NCI-H2227 (cell line): ENCODE measurements around the gene ADGRF4.

Experiments used
- DNase-seq: peaks from one replicate; lab custom pipeline; 2025; ENCODE audit not compliant: unreplicated experiment; lab: John Stamatoyannopoulos, UW

Gene ADGRF4

DNA sequence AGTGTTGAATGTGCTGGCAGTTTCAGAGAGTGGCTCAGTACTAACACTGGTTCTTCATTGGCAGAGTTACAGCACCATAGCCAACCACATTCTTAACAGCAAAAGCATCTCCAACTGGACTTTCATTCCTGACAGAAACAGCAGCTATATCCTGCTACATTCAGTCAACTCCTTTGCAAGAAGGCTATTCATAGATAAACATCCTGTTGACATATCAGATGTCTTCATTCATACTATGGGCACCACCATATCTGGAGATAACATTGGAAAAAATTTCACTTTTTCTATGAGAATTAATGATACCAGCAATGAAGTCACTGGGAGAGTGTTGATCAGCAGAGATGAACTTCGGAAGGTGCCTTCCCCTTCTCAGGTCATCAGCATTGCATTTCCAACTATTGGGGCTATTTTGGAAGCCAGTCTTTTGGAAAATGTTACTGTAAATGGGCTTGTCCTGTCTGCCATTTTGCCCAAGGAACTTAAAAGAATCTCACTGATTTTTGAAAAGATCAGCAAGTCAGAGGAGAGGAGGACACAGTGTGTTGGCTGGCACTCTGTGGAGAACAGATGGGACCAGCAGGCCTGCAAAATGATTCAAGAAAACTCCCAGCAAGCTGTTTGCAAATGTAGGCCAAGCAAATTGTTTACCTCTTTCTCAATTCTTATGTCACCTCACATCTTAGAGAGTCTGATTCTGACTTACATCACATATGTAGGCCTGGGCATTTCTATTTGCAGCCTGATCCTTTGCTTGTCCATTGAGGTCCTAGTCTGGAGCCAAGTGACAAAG, 17.0 kb upstream of the ADGRF4 start:
- DNase-seq: no peak

DNA sequence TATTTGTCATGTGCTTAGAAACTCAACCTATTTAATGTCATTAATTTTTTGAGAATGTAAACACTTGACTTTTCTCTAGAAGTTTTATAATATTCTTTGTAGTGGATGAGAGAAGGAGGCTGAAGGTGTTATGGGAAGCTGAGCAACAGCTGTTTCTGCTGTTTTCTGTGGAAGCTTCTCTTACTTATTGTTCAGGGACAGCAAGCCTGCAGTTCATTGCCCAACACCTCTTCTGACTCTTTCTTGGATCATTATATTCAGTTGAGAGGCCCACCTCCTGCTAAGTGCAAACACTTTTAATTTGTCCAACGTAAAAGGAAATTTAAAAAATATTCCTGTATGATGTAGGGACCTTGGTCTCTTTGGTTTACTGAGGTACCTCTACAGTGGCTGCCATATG, 12.0 kb upstream of the ADGRF4 start:
- no peak for DNase-seq

DNA sequence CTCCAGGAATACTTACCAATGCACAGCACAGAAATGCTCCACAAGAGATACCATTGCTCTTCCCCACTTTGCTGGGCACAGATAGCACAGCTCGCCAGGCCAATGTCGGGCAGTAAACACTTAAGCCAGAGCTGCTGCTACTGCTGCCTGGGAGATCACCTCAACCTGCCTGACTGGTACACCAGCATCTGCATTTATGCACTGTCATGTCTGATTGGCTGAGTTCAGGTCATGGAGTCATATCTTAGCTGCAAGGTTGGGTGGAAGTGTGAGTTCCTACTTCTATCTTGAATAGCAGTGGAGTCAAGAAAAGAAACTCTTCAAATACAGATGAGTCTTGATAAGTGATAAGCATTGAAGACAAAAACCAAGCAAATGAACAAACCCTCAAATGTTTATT, 10.9 kb upstream of the ADGRF4 start:
- DNase-seq: no peak

DNA sequence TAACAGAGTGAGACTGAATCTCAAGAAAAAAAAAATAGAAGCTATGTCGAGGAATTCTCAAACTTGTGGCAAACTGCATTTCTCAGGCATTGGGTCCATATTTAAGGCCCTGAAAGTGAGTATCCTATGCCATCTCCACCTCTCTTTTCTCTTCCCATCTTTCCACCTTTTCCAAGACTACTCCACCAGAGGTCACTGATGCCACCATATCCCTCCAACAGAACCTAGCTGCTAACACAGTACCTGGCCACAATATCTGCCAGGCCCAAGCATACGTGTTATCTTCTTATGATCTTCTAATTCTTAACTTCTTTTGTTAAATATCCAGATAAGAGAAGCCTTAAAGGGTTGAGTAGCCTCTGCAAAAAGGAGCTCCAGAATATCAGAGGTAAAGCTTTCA, 8.2 kb upstream of the ADGRF4 start:
- DNase-seq: no peak

DNA sequence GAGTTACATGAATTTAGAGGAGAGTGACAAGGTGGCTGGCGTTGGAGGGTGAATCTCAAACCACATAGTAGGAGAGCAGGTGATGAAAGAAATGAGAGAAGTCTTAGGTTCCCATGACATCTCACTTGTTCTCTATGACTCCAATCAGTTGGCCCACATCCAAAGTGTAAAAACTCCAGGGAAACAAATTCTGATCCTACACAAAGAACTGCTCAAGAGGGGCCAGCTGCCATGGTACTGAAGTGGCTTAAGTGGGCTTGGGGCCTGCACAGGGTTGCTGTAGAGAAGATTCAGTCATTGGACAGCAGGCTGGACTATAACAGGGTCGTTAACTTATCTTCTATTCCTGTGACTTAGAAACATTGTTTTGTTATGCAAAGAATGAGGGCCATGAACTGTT, 7.6 kb upstream of the ADGRF4 start:
- no peak for DNase-seq

DNA sequence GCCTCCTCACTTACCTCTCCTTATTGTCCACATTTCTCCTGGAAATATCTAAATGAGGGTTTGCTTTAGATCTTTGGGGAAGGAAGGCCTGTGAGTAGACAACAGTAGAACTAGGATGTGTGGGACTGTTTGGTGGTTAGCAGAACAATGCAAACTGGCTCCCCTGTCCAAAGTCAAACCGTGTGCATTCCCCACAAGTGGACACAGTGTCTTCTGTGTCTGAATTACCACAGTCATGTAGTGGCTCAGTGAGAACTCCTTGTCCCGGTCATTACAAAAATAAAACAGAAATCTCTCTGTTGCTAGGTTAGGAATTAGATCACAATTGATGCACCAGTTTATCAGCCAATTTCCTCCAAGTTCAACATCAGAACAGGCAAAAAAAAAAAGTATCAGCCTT, 455 bp upstream of the ADGRF4 start:
- DNase-seq: no peak

DNA sequence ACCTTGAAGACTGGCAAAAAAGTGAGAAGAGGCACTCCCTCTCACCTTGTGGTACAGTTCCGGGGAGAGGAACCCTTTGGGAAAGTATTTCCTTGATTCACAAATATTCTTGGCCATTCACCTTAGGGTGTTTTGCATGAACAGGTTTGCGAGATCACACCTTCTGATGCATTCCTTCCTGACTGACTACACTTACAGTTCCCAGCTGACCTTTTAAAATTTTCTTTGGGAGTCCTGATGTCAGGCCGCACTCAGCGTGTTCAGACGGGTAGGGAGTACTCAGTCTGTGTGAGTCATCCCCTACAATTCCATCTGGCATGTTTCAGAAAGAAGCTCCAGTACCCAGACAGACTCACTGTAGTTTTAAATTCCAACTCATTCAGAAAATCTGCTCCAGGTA, 1.7 kb downstream of the ADGRF4 start:
- no peak for DNase-seq

DNA sequence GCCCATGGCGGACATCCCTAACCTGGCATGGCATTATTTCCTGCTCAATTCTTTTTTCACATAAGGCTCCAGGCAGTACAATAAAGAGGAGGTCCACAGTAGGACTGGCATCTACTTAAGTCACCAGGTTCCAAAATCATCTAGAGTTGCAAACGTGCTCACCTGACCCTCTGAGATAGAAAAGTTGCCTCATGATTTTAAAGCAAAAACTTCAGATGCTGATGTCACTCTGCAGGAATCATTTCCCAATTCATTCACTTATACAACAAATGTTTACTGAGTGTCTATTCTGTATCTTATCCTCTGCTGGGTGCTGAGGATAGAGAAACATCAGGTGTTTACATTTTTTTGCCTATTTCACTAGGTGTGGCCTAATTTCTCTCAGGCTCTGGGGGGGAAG, 2.2 kb downstream of the ADGRF4 start:
- no peak for DNase-seq

DNA sequence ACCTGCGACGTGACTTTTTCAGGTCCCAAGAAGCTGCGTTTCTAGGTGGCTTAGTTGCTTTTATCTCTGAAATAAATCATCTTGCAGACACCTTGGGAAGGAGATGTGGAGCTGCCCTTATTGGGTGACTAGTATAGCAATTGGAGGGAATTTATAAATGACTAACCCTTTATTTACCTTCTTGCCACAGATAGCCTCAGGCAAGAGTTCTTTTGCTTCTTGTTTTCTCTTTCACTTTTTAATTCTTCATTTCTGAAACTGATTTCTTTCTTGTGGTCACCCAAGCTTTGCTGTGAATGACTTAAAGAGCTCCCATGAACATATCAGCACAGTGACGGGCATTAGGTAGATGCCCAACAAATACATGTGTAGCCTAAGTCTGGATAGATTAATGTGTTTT, 3.0 kb downstream of the ADGRF4 start:
- no peak for DNase-seq

DNA sequence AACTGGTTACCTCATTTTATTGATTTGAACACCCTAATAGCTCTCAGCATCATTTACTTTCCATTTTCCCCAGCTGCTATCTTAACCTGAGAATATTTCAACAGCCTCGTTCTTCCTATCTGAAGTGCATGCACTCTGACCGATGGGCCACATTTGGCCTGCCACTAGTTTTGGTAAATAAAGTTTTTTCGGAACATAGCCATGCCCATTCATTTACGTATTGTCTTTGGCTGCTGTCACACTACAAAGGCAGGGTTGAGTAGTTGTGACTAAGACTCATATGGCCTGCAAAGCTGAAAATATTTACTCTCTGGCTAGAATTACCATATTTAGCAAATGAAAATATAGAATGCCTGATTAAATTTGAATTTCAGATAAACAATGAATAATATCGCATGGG, 10.8 kb downstream of the ADGRF4 start:
- no peak for DNase-seq

DNA sequence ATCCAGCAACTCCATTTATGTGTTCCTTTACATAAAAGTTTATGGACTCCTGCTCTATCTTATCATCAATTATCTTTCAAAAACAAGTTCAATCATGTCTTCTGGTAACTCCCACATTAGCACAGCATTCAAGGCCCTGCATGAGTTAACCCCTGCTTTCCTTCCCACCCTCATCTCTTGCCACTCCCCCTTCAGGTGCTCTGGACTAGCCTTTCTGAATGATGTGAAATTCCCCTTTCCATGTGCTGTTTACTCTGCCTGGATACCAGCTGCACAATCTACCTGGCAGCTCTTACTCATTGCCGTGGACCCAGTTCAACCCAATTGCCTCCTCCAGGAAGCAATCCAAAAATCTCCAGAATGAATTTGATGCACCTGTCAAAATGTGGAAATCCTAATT, 11.9 kb downstream of the ADGRF4 start:
- DNase-seq: no peak

DNA sequence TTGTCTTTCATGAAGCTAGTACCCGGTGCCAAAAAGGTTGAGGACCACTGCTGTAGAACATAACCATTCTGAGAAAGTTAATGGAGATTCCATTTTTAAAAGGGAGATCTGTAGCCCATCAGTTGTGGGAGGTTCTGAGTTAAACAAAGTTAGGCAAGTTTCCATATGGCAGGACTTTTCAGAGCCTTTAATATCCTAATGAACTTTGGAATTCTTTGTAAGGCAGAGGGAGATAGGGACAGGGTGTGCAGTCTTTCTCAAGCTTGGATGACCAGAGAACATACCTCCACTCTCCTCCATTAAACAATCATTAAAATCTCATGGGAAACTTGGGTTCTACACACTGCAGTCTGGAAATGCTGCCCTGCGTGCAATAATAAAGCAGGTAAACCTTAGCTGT, 14.8 kb downstream of the ADGRF4 start:
- DNase-seq: no peak

DNA sequence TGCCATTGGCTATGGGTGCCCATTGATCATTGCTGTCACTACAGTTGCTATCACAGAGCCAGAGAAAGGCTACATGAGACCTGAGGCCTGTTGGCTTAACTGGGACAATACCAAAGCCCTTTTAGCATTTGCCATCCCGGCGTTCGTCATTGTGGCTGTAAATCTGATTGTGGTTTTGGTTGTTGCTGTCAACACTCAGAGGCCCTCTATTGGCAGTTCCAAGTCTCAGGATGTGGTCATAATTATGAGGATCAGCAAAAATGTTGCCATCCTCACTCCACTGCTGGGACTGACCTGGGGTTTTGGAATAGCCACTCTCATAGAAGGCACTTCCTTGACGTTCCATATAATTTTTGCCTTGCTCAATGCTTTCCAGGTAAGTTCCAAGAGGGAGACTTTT, 16.4 kb downstream of the ADGRF4 start:
- no peak for DNase-seq

DNA sequence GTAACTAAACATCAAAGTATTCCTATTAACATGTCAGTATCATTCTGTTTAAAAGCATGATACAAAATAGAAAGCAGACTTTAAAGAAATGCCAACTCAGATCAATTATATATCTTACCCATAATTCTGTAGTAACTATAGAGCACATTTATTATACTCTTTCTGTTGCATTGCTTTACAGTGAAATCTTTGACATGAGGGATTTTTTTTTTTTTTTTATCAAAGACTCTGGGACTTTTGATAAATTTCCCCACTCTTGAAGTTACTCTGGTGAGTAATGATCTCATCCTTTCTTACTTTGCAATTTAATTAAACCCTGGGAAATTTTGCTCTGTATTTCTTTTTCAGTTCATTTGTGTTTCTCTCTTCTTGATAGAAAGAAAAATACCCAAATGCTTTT, 17.4 kb downstream of the ADGRF4 start:
- DNase-seq: no peak

DNA sequence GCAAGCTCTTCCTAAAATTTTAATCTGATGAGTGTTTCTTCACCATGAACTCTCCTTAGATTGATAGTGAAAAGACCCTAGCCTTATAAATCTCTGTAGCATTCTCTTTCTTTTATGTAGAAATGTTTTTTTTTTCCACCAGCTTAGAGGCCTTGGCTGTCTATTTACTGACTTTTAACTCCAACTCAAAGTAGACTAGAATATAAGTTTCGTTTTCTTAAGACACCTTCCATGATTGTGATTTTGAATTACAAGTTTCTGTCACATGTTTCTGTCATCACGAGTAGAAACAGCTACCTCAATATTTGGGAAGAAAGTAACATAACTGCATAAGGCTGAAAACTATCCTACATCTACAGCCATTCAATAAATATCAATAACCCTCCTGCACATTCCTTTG, 17.8 kb downstream of the ADGRF4 start:
- DNase-seq: no peak

DNA sequence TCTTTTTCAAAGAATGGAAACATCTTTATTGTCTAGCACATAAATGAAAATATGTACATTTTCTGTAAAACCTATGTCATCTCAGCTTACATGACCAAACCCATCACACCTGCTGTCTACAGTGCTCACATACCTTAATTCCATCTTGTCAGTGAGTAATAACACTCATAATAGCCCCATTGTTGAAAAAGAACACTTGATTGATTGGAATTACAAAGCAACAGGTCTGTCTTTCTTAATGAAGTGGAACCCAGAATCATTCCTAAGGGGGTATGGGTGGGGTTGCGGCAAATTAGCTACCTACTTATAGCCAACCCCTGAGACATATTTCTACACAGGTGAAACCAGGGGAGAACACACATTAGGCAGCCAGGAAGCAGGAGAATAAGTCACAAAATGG, 20.2 kb downstream of the ADGRF4 start:
- no peak for DNase-seq

DNA sequence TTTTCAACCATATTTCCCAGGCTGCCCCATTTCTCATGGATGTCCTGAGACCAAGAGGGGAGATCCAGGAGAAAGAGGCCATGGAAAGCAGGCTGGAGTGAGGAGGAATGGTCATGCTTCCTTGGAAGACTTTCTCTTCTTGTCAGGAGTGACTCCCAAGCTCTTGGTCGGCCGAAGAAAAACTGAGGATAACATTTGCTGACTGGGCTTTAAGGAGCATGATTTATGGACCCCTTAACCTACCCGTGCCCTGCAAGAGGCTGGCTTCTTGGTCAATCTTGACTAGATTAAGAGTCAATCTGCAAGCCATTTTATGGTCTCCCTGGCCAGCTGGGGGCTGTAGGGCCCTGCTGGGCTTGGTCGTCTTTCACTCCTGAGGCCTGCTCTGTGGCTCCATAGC, 22.8 kb downstream of the ADGRF4 start:
- DNase-seq: no peak

DNA sequence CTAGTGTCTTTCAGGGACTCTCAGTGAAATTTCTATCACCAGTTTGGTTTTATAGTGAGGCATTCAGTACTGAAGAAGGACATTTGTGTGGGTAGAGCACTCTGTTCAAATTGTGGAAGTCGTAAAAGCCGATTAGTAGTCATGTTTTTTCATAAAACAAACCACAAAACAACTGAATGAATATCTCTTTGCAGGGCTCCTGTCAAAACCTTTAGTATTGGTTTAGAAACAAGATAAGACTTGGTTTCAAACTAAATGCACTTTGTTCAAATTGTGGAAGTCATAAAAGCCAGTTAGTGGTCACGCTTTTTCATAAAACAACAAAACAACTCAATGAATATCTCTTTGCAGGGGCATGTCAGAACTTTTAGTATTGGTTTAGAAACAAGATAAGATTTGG, 23.8 kb downstream of the ADGRF4 start:
- no peak for DNase-seq

DNA sequence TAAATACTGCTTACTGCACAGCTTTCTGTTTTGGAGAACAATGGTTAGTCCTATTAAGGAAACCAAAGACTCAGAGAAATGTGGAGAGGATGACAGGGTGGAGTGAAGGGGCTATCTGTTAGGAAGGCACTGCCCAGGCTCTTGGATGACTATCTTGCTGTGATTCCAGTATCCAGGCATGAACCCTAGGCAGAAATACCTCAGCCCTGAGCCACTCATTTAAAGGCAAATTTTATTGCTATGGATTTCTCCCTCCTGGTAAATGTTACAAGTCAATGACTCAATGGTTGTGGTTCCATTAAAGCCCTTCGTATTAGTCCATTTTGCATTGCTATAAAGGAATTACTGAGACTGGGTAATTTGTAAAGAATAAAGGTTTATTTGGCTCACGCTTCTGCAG, 25.9 kb downstream of the ADGRF4 start:
- no peak for DNase-seq

DNA sequence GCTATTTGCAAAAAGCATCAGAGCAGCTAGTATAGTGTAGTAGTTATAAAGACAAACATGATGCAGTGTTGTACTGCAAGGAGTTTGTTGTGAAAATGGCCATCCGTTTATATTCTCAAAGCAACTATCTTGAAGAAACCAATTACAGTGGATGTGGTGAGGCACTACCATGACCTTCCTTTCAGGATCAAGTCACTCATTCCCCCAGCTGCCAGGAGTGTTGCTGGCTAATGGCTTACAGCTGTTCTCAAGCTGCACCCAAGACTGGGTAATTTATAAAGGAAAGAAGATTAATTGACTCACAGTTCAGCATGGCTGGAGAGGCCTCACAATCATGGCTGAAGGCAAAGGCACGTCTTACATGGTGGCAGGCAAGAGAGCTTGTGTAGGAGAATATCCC, 29.0 kb downstream of the ADGRF4 start:
- no peak for DNase-seq

DNA sequence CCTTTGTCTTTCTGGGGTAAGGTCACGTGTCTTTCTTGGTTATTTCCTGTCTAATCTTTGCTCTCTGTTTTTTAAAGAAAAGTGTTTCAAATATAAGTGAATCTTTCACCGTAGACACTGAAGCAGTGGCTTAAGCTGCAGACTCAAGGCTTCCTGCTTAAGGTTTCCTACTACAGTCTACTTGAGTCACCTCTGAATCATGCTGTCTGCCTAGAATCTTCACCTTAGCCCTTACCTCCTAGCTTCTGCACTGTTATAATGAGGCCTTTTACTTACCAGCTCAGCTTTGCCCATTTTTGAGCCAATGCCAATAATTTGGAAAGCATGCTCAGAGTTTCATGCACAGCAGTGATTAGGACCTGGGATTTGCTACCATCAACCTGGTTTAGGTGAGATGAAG, 30.6 kb downstream of the ADGRF4 start:
- no peak for DNase-seq

DNA sequence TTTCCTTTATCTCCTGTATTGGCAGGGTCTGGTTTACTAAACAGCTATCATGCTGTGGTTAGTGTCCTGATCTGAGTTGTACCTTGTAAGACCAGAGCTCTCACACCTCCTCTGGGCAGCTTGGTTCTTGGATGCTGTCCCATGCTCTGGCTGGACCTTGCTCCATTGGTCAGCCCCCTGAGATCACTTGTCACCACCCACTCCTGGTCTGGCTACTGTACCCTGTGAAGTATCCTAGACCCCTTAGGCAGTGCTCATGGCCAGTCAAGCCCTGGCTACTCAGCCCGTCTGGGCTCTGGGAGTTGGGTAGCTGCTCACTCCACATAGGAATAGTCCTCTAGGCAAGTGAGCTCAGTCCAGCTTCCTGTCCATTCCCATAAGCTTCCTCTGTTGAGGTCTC, 31.1 kb downstream of the ADGRF4 start:
- DNase-seq: no peak

DNA sequence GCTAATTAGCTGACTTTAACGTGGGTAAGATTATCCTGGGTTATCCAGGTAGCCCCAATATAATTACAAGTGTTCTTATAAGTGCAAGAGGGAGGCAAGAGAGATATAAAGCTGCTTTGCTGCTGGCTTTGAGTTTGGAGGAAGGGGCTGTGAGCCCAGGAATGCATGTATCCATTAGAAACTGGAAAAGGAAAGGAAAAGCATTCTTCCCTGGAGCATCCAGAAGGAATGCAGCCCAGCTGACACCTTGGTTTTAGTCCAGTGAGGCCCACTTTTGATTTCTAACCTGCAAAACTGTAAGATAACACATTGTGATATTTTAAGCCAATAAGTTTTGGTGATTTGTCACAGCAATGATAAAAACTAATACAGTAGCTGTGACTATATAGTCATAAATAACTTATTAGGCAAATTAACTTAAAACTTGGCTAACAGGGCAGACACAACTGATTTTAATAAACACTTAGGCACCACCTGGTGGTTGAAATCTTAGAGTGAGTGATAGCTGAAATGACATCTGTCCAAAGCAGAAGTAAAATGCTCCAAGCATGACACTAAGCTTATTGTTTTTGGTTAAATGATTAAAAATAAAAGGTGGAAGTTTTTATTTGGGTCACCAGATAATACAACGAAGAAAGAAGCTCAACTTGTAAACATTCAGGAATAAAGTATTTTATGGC, 35.6 kb downstream of the ADGRF4 start:
- DNase-seq: no peak
